Measurements from ENCODE around the gene PLEKHA1.

Gene PLEKHA1

DNA sequence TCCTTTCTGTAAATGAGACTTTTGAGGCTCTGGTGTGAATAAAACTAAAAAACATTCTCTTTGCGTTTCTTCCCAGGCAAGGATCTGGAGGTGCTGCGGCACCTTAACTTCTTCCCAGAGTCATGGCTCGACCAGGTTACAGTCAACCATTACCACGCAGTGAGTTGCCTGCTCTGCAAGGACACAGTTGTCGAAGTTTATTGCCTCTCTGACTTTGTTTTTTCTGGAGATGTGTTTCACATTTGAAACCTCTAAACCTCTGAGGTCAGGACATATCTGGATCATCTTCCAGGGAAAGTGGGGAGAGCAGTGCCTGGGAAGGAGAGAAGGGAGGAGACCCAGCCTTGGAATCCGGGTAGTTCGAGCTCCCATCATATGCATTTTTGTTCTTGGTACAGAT, 43.4 kb upstream of the PLEKHA1 start:
- TF ChIP-seq, protein P1, sequence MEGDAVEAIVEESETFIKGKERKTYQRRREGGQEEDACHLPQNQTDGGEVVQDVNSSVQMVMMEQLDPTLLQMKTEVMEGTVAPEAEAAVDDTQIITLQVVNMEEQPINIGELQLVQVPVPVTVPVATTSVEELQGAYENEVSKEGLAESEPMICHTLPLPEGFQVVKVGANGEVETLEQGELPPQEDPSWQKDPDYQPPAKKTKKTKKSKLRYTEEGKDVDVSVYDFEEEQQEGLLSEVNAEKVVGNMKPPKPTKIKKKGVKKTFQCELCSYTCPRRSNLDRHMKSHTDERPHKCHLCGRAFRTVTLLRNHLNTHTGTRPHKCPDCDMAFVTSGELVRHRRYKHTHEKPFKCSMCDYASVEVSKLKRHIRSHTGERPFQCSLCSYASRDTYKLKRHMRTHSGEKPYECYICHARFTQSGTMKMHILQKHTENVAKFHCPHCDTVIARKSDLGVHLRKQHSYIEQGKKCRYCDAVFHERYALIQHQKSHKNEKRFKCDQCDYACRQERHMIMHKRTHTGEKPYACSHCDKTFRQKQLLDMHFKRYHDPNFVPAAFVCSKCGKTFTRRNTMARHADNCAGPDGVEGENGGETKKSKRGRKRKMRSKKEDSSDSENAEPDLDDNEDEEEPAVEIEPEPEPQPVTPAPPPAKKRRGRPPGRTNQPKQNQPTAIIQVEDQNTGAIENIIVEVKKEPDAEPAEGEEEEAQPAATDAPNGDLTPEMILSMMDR (IDR thresholded peaks at IDR 0.05): no peak
- TF ChIP-seq ZFX (IDR thresholded peaks at IDR 0.05; ENCODE audit: borderline replicate concordance): no peak
- no peak overlapping the region for H3K27ac ChIP-seq

DNA sequence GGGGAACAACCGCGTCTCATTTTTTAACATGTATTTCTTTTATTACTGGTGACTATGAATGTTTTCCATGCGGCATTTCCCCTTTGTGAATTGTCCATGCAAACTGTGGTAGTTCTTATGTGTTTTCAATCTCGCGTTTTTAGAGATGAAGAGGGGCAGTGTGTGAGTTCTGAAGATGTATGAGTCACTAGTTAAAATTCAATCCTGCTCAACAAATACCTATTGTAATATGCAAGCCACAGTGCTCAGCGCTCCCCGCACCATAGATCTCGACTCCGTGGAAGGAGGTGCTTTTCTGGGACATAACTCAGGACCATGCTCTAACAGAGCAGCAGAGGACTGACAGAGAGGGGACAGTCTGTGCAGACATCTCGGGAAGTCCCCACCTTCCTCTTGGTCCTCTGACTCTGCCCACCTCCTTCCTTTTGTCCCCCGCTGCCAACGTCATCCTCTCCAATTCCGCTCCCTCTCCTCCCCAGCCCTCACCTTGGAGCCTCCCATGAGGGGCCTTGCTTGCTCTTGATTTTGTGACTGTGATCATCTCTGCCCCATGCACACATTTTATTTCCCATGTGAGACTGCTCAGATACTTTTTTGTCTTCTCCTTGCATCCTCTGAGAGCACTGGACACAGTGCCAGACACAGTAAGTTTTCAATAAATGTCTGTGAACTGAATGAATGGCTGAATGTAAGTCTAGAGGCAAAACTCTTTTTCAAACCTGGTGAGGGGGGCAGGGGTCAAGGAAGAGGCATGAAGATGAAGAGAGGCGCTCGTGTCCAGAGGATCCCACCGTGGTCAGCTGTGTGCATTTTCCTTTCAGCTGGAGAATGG, 42.7 kb upstream of the PLEKHA1 start:
- TF ChIP-seq, protein P1 (IDR thresholded peaks at IDR 0.05): no peak
- no peak for TF ChIP-seq ZFX (IDR thresholded peaks at IDR 0.05; ENCODE audit: borderline replicate concordance)
- no peak overlapping the region for H3K27ac ChIP-seq

DNA sequence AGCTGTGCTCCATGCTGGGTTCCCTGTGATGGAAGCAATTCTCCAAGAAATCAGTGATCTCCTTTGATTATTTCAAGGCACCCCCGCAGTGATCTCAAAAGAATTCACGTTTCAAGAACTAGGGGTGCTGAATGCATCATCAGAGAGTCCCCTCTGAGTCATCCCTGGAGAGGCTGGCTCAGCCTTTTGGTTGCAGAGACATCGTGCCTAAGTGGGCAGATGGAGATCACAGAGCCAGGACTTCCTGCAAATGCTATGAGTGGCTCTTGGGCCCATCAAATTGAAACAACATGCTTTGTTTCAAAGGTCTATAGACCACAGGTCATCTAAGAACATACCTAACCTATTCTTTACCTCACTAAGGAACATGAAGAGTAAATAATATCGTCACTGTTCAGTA, 41.5 kb upstream of the PLEKHA1 start:
- TF ChIP-seq, protein P1 (IDR thresholded peaks at IDR 0.05): no peak
- no peak for TF ChIP-seq ZFX (IDR thresholded peaks at IDR 0.05; ENCODE audit: borderline replicate concordance)
- no peak overlapping the region for H3K27ac ChIP-seq

DNA sequence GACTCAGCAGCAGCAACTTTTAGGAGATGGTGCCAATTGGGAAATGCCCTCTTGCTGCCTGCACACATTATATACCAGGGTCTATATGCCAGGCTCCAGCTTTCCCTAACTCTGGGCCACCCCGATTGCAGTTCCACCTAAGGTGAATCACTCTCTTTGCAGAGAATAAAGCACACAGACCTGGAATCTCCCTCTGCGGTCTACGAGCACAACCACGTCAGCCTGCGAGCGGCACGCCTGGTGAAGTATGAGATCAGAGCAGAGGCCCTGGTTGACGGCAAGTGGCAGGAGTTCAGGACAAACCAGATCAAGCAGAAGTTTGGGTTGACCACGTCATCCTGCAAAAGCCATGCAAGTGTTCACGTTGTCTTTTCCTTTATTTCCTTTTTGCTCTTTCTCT, 38.2 kb upstream of the PLEKHA1 start:
- no peak overlapping the region for H3K27ac ChIP-seq
- TF ChIP-seq, protein P1 (IDR thresholded peaks at IDR 0.05): no peak
- TF ChIP-seq ZFX (IDR thresholded peaks at IDR 0.05; ENCODE audit: borderline replicate concordance): no peak

DNA sequence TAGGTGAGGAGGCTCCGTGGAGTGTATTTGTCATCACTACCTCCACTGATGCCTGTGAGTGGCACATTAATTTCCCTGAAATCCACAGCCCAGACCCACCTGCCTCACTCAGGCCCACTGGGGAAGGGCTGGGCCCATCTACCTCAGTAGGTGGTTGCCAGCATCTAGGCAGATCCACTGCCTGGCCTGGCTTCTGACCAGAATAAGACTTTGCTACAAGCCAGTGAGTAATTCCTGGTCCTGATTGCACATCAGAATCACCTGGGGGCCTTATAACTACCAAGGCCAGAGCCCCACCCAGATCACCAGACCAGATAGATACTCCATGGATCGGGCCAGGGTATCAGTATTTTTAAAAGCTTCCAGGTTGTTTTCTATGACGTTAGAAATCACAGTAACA, 37.5 kb upstream of the PLEKHA1 start:
- no peak overlapping the region for H3K27ac ChIP-seq
- TF ChIP-seq, protein P1 (IDR thresholded peaks at IDR 0.05): no peak
- TF ChIP-seq ZFX (IDR thresholded peaks at IDR 0.05; ENCODE audit: borderline replicate concordance): no peak

DNA sequence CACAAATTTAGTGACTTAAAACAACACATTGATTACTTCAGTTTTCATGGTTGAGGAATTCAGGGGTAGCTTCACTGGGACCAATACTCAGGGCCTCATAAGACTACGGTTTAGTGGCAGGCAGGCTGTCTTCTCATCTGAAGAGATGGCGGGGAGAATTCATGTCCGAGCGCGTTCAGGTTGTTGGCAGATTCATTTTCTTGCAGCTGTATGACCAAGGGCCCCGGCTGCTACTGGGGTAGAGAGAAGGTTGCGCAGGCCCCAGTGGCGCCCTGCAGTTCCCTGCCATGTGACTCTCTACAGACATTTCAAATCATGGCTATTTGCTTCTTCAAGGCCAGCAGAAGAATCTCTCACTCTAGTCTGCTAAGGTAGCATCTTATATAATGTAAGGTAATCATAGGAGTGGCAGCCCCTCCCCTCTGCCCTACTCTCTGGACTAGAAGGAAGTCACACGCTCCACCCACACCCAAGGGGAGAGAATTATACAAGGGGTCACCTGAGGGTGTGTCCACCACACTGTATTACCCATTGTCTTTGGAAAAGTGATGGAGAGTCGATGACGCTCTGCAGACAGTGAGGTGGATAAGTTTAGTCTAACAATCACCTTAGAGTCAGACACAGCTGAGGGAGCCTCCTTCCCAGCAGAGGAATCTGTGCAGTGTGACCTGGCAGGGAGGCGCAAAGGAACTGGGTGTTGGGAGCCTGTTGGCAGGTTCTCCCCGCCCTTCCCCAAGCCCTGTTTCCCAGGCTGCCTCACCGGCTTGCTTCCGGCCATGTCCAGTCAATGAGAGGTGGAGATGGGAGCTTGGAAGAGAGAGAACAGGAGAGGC, 35.7 kb upstream of the PLEKHA1 start:
- TF ChIP-seq ZFX (IDR thresholded peaks at IDR 0.05; ENCODE audit: borderline replicate concordance): no peak
- TF ChIP-seq, protein P1 (IDR thresholded peaks at IDR 0.05): no peak
- no peak overlapping the region for H3K27ac ChIP-seq
